SW480 (cell line): ENCODE data around the gene ABCB9.
"Not testable (repeated sequence)": the region's sequence is repeated elsewhere in the genome, so short reads cannot be mapped to it uniquely, and the experiment has no call there.

Experiments
- DNase-seq: peaks from one replicate; pipeline ENCODE4 v3.0.0-alpha.2; 2016; ENCODE audit warnings: low spot score

Gene ABCB9

DNA sequence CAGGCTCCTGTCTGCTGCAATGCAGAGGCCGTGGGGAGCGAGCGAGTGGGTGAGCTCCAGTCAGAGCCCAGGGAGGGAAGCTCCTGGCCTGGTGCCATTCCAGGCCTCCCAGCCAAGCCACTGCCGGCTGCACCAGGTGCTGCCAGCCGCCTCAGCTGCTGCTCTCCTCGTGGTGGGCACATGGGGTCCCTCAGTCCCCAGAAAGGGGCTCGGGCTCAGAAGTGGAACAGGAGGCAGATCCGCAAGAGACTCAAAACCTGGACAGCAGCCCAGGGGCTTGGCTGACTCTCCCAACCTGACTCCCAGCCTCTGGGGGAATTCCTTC lies 2.4 kb downstream of the ABCB9 start:
- no peak for DNase-seq

DNA sequence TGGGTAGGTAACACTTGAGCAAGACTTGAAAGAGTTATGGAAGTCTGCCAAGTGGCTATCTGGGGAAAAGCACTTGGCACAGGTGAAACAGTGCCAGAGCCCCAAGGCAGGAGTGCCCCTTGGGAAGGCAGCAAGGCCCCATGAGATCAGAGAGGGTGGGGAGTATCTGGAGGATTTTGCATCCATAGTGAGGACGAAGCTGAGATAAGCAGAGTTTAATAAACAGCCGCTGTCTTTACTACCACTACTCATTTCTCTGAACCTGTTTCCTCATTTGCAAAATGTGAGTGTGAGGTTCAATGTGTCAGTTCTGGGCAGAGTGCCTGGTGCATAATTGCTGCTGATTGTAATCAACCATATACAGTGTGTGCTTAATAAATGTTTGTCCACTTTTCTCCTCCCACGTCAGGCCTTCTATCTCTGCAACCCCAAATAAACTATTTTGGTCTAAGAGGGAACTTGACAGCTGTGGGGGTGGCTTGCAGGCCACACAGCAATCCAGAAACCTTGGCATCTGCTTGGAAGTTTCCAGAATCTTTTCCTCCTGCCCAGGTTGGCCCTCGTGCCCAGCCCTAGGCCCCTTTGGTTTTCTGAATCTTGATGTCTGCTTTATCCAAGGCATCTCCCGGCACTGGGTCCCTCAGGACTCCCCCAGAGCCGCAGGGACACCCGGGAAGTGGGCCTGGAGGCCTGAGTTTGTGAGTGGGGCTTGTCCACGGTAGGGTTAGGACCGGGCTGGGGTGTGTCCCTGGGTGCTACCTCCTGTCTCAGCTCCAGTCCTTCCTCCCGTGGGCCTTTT lies 4.5 kb downstream of the ABCB9 start:
- no peak for DNase-seq

DNA sequence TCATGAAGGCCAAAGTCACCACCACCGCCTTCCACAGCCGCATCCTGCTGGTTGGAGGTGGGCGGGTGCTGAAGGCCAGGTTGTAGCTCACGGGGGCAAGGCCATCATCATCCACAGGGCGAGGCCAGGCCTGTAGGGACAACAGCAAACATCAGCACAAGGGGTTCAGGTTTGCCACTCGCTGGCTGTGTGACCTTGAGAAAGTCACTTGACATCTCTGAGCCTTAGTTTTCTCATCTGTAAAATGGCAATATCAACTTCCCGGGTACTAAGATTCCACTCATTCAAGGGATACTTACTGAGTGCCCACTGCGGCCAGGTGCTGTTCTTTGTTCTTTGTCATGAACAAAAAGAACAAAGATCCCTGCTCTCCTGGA lies 6.1 kb downstream of the ABCB9 start:
- no peak for DNase-seq

DNA sequence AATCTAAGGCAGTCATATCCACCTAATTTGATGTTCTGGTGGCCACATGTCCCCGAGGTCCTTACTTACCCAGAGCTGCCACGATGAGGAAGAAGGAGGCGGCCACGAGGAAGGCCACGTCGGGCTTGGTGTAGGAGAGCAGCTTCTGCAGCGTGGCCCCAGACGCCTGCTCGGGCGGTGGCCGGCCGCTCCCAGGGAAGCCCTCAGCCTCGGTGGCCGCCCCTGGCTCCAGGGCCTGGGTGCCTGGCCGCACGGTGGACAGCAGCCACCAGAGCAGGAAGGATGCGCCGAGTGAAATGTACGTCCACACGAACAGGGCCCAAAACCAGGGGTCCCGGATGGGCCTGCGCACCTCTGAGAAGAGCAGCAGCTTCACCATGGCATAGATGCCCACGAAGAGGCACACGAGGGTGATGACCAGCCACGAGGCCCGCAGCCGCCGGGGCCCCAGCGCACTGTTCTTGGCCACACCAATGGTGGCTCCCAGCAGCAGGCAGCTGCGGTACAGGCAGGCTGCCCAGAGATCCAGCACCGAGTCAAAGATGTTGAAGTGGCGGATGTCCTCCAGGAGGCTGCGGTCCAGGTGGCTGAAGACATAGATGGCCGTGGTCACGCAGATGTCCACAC lies 6.6 kb downstream of the ABCB9 start:
- no peak for DNase-seq

GRCh38 chr12:122958198-122958888 lies 7.9 kb downstream of the ABCB9 start:
- no peak for DNase-seq

DNA sequence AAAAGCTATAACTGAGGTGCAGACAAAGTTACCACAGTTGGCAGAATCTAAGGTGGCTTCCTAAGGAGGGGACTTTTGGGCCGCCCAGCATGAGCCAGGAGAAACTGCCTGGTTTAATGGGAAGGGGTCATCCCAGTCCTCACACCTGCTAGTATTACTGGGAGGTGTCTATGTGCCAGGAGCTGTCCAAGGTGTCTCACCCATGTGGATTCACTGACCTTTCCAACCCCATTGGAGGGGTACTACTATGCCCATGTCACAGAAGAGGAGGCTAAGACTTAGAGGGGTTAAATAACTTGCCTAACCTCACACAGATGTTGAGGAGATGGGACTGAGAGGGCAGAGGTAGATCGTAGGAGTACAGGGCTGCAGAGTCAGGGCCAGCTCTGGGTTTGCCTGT lies 10.2 kb downstream of the ABCB9 start:
- DNase-seq, result no peak

GRCh38 chr12:122955156-122955555 lies 11.1 kb downstream of the ABCB9 start:
- DNase-seq, result no peak

DNA sequence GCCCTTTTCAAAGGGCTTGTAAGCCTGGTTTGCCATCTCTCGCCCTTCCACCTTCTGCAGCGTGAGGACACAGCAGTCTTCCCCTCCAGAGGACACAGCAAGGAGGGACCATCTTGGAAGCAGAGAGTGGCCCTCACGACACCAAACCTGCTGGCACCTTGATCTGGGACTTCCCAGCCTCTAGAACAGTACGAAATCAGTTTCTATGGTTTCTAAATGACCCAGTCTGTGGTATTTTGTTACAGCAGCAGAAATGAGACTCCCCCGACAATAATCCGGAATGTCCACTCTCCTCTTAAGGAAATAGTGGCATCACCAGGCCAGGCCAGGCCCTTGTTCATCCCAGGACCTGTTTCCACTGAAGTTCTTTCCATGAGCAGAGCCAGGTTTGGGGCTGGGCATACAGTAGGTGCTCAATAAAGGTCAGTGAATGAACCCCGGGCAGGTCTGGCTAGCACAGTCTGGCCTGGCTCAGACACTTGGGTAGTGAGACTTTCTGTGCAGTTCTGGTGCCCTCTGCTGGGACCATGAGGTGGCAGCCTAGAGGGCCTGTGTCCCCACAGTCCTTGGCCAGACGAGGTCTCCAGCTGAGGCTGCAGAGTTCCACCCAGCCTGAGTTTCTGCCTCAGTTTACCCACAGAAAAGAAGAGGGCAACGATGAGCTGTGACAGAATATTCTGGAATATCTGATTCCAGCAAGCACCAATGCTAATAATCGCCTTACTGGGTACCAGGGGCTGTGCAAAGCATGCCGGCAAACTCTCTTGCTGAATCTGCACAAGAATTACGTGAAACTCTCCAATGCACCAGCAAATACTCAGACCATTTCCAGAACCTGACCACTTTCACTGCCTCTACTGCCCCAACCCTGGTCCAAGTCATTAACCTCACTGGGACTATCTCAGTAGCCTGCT lies 14.0 kb downstream of the ABCB9 start:
- DNase-seq, result peak; percentile 54

DNA sequence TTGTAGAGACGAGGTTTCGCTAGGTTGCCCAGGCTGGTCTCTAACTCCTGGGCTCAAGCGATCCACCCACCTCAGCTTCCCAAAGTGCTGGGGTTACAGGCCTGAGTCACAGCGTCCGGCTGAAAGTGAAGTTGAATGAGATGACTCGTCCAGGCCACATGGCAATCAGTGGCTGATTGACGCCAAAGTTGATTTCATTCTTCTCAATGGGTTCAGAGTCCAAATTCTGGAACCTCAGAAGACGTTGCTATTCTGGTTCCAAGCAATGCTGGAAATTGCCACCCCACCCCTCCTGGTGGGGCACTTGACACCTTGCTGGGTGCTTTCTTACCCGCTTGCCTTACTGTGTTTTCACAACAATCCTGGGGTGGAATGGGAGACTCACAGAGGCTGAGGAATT lies 14.9 kb downstream of the ABCB9 start:
- DNase-seq, result peak; percentile 56

GRCh38 chr12:122949816-122950675 lies 16.2 kb downstream of the ABCB9 start:
- DNase-seq, result peak; percentile 29

DNA sequence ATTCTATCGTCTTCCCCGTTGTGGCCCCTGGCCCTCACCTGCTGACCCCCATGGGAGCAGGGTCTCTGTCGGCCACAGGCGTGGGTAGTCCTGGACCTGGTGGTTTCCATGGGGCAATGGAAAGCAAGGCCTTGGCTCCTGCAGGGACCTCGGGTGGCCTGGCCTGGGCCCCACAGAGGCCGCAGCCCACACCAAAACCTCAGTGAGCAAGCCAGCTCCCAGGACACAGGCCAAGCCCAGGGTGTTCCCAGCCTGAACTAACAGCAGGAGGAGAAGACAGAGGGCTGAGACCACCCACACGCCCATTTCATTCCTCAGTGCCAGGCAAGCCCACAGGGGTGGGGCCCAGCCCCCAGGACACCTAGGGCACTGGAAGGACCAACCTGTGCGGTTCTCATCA lies 16.9 kb downstream of the ABCB9 start:
- no peak for DNase-seq

DNA sequence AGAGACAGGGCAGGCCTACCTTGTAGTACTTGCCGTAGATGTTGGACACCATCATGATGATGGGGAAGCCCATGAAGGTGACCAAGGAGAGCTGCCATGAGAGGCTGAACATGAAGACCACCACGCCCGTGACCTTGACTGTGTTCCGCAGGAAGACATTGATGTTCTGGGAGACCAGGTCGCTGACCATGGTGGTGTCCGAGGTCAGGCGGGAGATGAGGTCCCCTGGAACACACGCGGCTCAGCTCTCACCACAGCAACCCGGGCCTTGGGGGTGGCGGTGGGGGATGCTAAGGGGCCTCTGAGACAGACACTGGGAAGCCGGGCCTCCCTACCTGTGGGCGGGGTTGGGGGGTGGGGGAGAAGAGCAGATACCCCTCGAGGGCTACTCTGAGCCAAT lies 17.7 kb downstream of the ABCB9 start:
- no peak for DNase-seq

DNA sequence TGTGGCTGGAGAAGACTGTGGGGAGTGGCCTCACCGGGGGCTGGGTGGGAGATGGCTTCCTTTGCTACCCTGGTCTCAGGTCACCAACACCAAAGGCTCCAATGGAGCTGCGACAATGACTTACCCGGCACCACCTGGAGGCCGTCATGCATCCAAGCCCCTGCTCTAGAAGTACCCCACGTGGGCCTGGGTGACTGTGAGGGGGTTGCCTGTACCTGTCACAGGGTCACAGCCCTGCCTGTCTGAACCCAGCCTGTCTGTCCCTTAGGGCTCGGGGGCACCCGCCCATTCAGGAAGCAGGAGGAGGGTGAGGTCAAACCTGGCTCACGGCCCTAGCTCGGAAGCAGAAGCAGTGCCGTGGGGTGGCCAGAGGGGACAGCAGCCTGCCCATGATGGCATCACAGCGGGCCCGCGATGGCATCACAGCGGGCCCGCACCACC lies 18.9 kb downstream of the ABCB9 start:
- peak; percentile 54 for DNase-seq

- peak; percentile 96 for DNase-seq
Observed at GRCh38 chr12:122946690-122947341, 19.4 kb downstream of the ABCB9 start.

- DNase-seq, result peak; percentile 88
Observed at GRCh38 chr12:122944605-122945592, 21.4 kb downstream of the ABCB9 start.

DNA sequence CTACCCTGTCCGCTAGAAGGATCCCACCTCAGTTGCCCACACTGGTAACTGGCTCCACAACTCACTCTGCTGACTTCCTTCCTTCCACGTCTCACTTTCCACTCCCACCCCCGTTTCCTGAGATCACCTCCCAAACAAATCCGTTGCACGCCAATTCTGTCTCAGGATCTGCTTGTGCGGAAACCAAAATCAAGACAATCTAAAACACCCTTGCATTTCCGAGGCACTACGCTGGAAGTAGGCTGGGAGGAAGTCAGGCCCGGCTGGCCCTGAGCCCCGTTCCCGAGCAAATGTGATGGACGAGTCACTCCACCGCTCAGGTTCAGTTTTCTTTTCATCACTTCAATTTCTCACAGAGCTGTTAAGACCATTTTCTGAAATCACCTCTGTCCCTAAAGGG lies 23.1 kb downstream of the ABCB9 start:
- no peak for DNase-seq

DNA sequence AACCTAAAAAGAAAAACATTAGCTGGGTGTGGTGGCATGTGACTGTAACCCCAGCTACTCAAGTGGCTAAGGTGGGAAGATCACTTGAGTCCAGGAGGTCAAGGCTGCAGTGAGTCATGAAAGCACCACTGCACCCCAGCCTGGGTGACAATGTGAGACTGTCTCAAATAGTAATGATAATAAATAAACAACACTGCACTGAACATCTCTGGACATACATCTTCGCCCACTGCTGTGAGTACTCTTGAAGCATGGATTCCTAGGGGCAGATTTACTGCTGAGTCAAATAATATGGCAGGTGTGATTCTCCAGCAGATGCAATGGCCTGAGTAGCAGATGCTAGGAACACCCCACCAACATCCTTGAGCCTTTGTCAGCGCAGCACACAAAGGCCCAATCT lies 23.6 kb downstream of the ABCB9 start:
- peak; percentile 44 for DNase-seq

- not testable (repeated sequence) for DNase-seq
Observed at GRCh38 chr12:122941351-122941750, 24.9 kb downstream of the ABCB9 start.

GRCh38 chr12:122939125-122939524 lies 27.1 kb downstream of the ABCB9 start:
- no peak for DNase-seq
